Breast epithelium (tissue), 4 donors: ENCODE data around the gene ITPR1. TPM values are rescaled to one million over a fixed set of nuclear protein-coding genes. Genes with fewer than 3 reads are reported as not detected.

Source experiments
- DNase-seq, 2 donors: peaks; one replicate each; pipeline ENCODE4 v3.0.0-alpha.2; 2019; ENCODE audit warnings: low spot score in 2 of 2
- H3K27ac ChIP-seq, 2 donors: fragments of 200-600 bp; sonication (generic) in 1 of 2; one replicate each; pipeline ENCODE4 v1.5.1; 2016 to 2019; ENCODE audit warnings: mild to moderate bottlenecking in 1 of 2
- H3K27me3 ChIP-seq, 2 donors: fragments of 200-600 bp; sonication (generic) in 1 of 2; one replicate each; pipeline versions ENCODE4 v1.5.1 to v1.6.0; 2017 to 2019; ENCODE audit warnings: control low read depth in 1 of 2, mild to moderate bottlenecking in 1 of 2
- H3K36me3 ChIP-seq: fragments of 200-600 bp; one replicate; pipeline ENCODE4 v1.5.1; 2019
- H3K4me1 ChIP-seq, 2 donors: fragments of 200-600 bp; sonication (generic); one replicate each; pipeline ENCODE4 v1.5.1; 2016 to 2019; ENCODE audit warnings: control low read depth in 1 of 2
- H3K4me3 ChIP-seq, 3 donors: fragments of 200-600 bp; sonication (generic); 1 replicate in 2 of 3; 2 replicates in 1 of 3; pipeline ENCODE4 v1.5.1; 2016 to 2019; ENCODE audit warnings: mild to moderate bottlenecking in 3 of 3, moderate library complexity in 2 of 3
- H3K9me3 ChIP-seq, 2 donors: fragments of 200-600 bp; sonication (generic) in 1 of 2; one replicate each; pipeline ENCODE4 v1.5.1; 2016 to 2019; ENCODE audit warnings: control low read depth in 1 of 2
- POLR2A ChIP-seq: fragments of 450-650 bp; IDR thresholded peaks from one replicate; pipeline ENCODE4 v1.6.1; 2016; ENCODE audit warnings: antibody characterized with exemption, mild to moderate bottlenecking, moderate library complexity
- POLR2AphosphoS5 ChIP-seq, 3 donors: sonication (generic); formaldehyde crosslinking; IDR thresholded peaks; one replicate each; pipeline ENCODE4 v1.6.1; 2017; ENCODE audit warnings: antibody characterized with exemption in 3 of 3
- intact Hi-C: fragments of 100-400 bp; cut with DNase I; formaldehyde crosslinking; loops from one replicate; pipeline ENCODE4 v1.15.1; 2023; ENCODE audit warnings: low total_unique reads
- total RNA-seq, 3 donors: library from RNA; depleted of rRNA; stranded (reverse); fragments of >200 nt; gene quantifications; one replicate each; pipeline ENCODE4 v1.1.0, GENCODE V29; 2016
- TF ChIP-seq, protein P1 (sequence below), 3 donors: fragments of 450-650 bp; IDR thresholded peaks; one replicate each; pipeline ENCODE4 v1.5.1; 2016 to 2017; ENCODE audit warnings: antibody characterized with exemption in 3 of 3, mild to moderate bottlenecking in 3 of 3, moderate library complexity in 3 of 3

ITPR1 gene
- total RNA-seq, 3 donors from 2014 or later: 53.8 to 227 (median 174) TPM

DNA sequence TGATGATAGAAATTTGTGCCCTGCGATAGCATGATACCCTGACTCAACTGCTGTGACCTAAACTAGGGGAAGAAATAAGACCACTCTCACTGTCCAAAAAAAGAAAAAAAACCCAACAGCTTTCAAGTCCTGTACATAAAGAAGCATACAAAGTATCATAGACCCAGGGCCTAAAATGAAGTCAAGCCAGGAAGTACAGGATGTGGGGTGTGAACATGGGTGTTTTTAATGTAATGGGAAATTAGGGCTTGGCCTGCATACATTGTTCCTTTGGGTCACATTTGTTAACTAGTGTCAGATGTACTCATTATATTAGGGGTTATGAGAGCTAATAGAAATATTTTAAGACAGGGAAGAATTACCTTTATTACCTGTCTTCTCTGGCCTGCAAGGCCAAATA, 285.6 kb downstream of the ITPR1 start:
- no peak for DNase-seq
- H3K27ac ChIP-seq: peak overlapping the region in 1 of 2 donors; percentile 22
- no peaks in the 10 kb centered on the region for H3K9me3 ChIP-seq
- H3K36me3 ChIP-seq: no peaks in the 10 kb centered on the region
- H3K4me1 ChIP-seq: peaks cover 0 to 17% of the 10 kb centered on the region in 2 donors
- TF ChIP-seq POLR2A (no peak), POLR2AphosphoS5 (IDR thresholded peaks at IDR 0.05) (no peak)
- TF ChIP-seq, protein P1, sequence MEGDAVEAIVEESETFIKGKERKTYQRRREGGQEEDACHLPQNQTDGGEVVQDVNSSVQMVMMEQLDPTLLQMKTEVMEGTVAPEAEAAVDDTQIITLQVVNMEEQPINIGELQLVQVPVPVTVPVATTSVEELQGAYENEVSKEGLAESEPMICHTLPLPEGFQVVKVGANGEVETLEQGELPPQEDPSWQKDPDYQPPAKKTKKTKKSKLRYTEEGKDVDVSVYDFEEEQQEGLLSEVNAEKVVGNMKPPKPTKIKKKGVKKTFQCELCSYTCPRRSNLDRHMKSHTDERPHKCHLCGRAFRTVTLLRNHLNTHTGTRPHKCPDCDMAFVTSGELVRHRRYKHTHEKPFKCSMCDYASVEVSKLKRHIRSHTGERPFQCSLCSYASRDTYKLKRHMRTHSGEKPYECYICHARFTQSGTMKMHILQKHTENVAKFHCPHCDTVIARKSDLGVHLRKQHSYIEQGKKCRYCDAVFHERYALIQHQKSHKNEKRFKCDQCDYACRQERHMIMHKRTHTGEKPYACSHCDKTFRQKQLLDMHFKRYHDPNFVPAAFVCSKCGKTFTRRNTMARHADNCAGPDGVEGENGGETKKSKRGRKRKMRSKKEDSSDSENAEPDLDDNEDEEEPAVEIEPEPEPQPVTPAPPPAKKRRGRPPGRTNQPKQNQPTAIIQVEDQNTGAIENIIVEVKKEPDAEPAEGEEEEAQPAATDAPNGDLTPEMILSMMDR (IDR thresholded peaks at IDR 0.05): no peak
- intact Hi-C loops: no loop called here
- no peak overlapping the region for H3K4me3 ChIP-seq
- H3K27me3 ChIP-seq: no peaks in the 10 kb centered on the region

DNA sequence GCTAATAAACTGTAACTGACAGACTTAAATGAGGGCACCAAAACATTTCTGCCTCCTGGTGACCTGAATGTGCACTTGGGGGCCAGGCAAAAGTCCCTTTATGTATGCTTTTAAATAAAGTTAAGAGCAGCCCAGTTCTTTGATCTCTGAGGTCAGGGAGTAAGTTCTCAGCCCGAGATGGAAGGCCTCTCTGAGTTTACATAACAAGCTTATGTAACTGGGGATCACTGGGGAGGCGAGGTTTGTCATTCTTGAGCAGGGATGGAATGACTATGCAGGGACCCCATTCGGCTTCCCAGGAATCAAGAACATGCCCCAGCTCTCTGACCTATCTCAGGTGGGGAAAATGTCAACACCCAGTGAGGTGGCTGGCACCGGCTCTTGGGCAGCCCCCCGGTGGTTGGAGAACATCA, 287.4 kb downstream of the ITPR1 start:
- no peaks in the 10 kb centered on the region for H3K36me3 ChIP-seq
- no peak for DNase-seq
- peaks cover 0 to 17% of the 10 kb centered on the region in 2 donors for H3K4me1 ChIP-seq
- H3K27ac ChIP-seq: no peak overlapping the region
- no peak overlapping the region for H3K4me3 ChIP-seq
- no peaks in the 10 kb centered on the region for H3K27me3 ChIP-seq
- intact Hi-C loops: no loop called here
- TF ChIP-seq POLR2AphosphoS5 (IDR thresholded peaks at IDR 0.05) (no peak), POLR2A (no peak)
- TF ChIP-seq, protein P1 (IDR thresholded peaks at IDR 0.05): no peak
- H3K9me3 ChIP-seq: no peaks in the 10 kb centered on the region

DNA sequence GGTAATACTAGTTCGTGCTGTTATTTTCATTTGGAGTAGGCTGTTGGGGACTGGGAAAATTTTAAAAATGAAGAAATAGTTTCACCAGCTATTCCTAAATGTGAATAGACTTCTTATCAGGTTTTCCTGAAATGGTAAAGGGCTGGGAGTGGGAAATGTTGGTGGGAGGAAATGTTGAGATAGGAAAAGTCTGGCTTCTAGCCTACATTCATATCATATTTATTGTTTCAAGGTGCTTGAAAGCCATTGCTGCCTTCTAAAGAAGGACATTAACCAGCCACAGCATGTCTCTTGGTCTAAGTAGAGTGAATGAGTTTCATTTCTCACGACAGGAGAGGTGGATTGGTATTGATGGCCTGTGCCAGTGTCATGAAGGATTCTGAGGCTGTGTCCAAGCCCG, 288.9 kb downstream of the ITPR1 start:
- intact Hi-C loops: no loop called here
- H3K27me3 ChIP-seq: no peaks in the 10 kb centered on the region
- H3K36me3 ChIP-seq: no peaks in the 10 kb centered on the region
- peak overlapping the region in 1 of 2 donors; percentile 23 for H3K27ac ChIP-seq
- peaks cover 0 to 10% of the 10 kb centered on the region in 2 donors for H3K4me1 ChIP-seq
- H3K9me3 ChIP-seq: no peaks in the 10 kb centered on the region
- no peak for TF ChIP-seq POLR2AphosphoS5 (IDR thresholded peaks at IDR 0.05)
- TF ChIP-seq POLR2A: no peak
- TF ChIP-seq, protein P1 (IDR thresholded peaks at IDR 0.05): no peak
- no peak for DNase-seq
- no peak overlapping the region for H3K4me3 ChIP-seq

DNA sequence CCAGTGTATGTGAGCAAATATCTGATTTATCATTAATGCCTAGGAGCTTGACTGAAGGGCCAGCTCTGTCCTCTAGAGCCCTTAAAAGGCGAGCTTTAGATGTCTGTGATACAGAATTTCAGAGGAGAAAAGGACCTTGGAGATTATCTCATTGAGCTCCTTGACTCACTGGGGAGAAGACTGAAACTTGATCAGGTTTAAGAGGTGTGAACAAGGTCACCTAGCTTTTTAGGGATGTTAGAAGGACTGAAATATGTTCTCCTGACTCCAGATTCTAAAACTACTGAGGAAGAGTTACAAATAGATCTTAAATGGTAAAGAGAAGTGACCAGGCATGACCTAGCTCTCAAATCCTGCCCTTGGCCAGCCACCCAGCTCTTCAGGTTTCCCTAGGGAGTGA, 292.4 kb downstream of the ITPR1 start:
- intact Hi-C loops: no loop called here
- no peaks in the 10 kb centered on the region for H3K27me3 ChIP-seq
- DNase-seq: no peak

DNA sequence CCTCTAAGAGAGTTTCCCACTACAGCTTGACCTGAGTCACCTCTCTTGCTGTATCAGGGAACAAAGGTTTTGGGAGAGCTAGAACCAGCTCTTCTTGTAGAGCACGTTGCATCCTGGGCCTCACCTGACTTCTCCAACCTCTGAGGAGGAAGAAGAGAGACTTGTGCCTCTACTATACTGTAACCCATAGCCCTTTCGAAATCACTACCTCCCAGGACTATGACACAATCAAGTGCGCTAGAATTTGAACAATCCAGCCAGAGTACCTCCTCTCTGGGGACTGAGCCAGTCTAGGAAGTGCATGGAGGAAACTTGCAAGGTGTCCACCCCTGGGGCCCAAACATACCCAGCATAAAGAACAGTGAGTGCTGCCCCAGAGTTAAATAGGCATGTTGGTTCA, 293.3 kb downstream of the ITPR1 start:
- DNase-seq: peak in 1 of 2 donors; percentile 47
- Histone ChIP-seq H3K4me1 (no peaks in the 10 kb centered on the region), H3K4me3 (no peak overlapping the region), H3K9me3 (no peaks in the 10 kb centered on the region), H3K27me3 (no peaks in the 10 kb centered on the region), H3K36me3 (no peaks in the 10 kb centered on the region), H3K27ac (no peak overlapping the region)
- TF ChIP-seq, protein P1 (IDR thresholded peaks at IDR 0.05): no peak
- TF ChIP-seq POLR2A: no peak
- TF ChIP-seq POLR2AphosphoS5 (IDR thresholded peaks at IDR 0.05): no peak
- intact Hi-C loops: no loop called here

More for the DNA sequence above, 292.4 kb downstream of the ITPR1 start:
- H3K9me3 ChIP-seq: no peaks in the 10 kb centered on the region
- H3K4me1 ChIP-seq: no peaks in the 10 kb centered on the region
- H3K27ac ChIP-seq: no peak overlapping the region
- no peak for TF ChIP-seq POLR2AphosphoS5 (IDR thresholded peaks at IDR 0.05)
- TF ChIP-seq, protein P1 (IDR thresholded peaks at IDR 0.05): no peak
- TF ChIP-seq POLR2A: no peak
- H3K36me3 ChIP-seq: no peaks in the 10 kb centered on the region
- no peak overlapping the region for H3K4me3 ChIP-seq
